Esophagus muscularis mucosa (tissue), 4 donors: ENCODE results near the gene CLIC4. TPM values are rescaled to one million over a fixed set of nuclear protein-coding genes. Genes with fewer than 3 reads are reported as not detected.
"Not testable (repeated sequence)": the region's sequence is repeated elsewhere in the genome, so short reads cannot be mapped to it uniquely, and the experiment has no call there.

ENCODE experiments used
- DNase-seq: peaks from one replicate; pipeline ENCODE4 v3.0.0-alpha.2; 2017; ENCODE audit errors: extremely low spot score
- H3K27ac ChIP-seq, 4 donors: fragments of 200-600 bp; sonication (generic); replicated peaks in 1 of 4; 1 replicate in 3 of 4; 2 replicates in 1 of 4; pipeline ENCODE4 v1.5.1; 2016 to 2019; ENCODE audit warnings: mild to moderate bottlenecking in 1 of 4
- H3K27me3 ChIP-seq, 4 donors: fragments of 200-600 bp; sonication (generic); one replicate each; pipeline versions ENCODE4 v1.5.1 to v1.6.0; 2016 to 2019
- H3K36me3 ChIP-seq, 4 donors: fragments of 200-600 bp; sonication (generic); one replicate each; pipeline ENCODE4 v1.5.1; 2016 to 2019
- H3K4me1 ChIP-seq, 4 donors: fragments of 200-600 bp; sonication (generic); one replicate each; pipeline ENCODE4 v1.5.1; 2016 to 2019
- H3K4me3 ChIP-seq, 4 donors: fragments of 200-600 bp; sonication (generic); 1 replicate in 2 of 4; 2 replicates in 2 of 4; pipeline ENCODE4 v1.5.1; 2016 to 2019; ENCODE audit warnings: mild to moderate bottlenecking in 4 of 4, moderate library complexity in 1 of 4
- H3K9me3 ChIP-seq, 4 donors: fragments of 200-600 bp; sonication (generic); 1 replicate in 3 of 4; 2 replicates in 1 of 4; pipeline ENCODE4 v1.5.1; 2016 to 2019
- EP300 ChIP-seq: sonication (generic); formaldehyde crosslinking; IDR thresholded peaks from one replicate; pipeline ENCODE4 v1.6.1; 2017; ENCODE audit warnings: antibody characterized with exemption
- POLR2A ChIP-seq: fragments of 450-650 bp; IDR thresholded peaks from one replicate; pipeline ENCODE4 v1.6.1; 2017; ENCODE audit warnings: antibody characterized with exemption, moderate library complexity, mild to moderate bottlenecking, low read depth
- POLR2AphosphoS5 ChIP-seq, 2 donors: sonication (generic); formaldehyde crosslinking; IDR thresholded peaks; one replicate each; pipeline ENCODE4 v1.6.1; 2017; ENCODE audit warnings: antibody characterized with exemption in 2 of 2
- WGBS: methylation state at CpG from one replicate; pipeline ENCODE4 v1.1.5; 2018; 5-methylcytosine and 5-hydroxymethylcytosine counted together
- intact Hi-C: fragments of 100-400 bp; cut with DNase I; formaldehyde crosslinking; loops from one replicate; pipeline ENCODE4 v1.15.1; 2023
- total RNA-seq, 4 donors: library from RNA; depleted of rRNA; stranded (reverse); fragments of >200 nt; gene quantifications; one replicate each; pipeline versions ENCODE4 v1.1.0 to v1.2.1, GENCODE V29; 2016
- TF ChIP-seq, protein P1 (sequence below), 3 experiments: fragments of 200-600 bp in 2 of 3; fragments of 450-650 bp in 1 of 3; sonication (generic) in 2 of 3; IDR thresholded peaks; one replicate each; pipeline ENCODE4 v1.5.1; 2017 to 2019; ENCODE audit warnings: antibody characterized with exemption in 3 of 3, mild to moderate bottlenecking in 2 of 3, moderate library complexity in 1 of 3

Gene CLIC4
- total RNA-seq, 4 donors from 2014 or later, result 375 to 606 (median 595) TPM

DNA sequence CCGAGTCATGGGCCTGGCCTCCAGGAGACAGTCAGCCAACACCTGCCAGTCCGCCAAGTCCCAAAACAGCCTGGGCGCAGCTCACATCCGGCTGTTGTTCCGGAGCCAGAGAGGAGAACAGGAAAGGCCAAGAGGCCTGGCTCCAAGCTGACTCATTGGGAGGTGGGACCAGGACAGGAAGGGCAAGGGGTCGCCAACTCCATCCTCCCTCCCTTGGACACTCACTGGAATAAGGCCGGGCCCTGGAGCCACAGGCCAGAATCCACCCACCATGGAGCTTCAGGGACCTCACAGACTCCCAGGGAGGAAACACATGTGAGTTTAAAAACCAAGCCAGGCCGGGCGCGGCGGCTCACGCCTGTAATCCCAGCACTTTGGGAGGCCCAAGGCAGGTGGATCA lies 25.1 kb upstream of the CLIC4 start:
- TF ChIP-seq POLR2AphosphoS5 (IDR thresholded peaks at IDR 0.05) (peak; percentile 75 to 84), POLR2A (no peak)
- WGBS, result 72% methylated on average over 10 of the region's 12 CpGs
- Histone ChIP-seq H3K36me3 (no peaks in the 10 kb centered on the region), H3K27me3 (no peaks in the 10 kb centered on the region), H3K4me1 (peaks cover 36 to 53% (median 42%) of the 10 kb centered on the region in 4 donors), H3K4me3 (no peak overlapping the region), H3K9me3 (no peaks in the 10 kb centered on the region), H3K27ac (peak overlapping the region; percentile 60 to 73 (median 66))
- peak; percentile 96 for DNase-seq
- intact Hi-C loops, result no loop called here

DNA sequence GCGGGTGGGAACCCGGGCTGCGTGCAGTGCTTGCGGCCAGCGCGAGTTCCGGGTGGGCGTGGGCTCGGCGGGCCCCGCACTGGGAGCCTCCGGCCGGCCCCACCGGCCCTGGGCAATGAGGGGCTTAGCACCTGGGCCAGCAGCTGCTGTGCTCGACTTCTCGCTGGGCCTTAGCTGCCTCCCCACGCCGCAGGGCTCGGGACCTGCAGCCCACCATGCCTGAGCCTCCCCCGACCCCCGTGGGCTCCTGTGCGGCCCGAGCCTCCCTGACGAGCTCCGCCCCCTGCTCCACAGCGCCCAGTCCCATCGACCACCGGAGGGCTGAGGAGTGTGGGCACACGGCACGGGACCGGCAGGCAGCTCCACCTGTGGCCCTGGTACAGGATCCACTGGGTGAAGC lies 23.7 kb upstream of the CLIC4 start:
- Histone ChIP-seq H3K27me3 (no peaks in the 10 kb centered on the region), H3K4me3 (no peak overlapping the region), H3K27ac (no peak overlapping the region), H3K9me3 (no peaks in the 10 kb centered on the region), H3K4me1 (peaks cover 45 to 59% (median 50%) of the 10 kb centered on the region in 4 donors), H3K36me3 (no peaks in the 10 kb centered on the region)
- intact Hi-C loops, result no loop called here
- WGBS, result no CpG with 5 or more reads among the region's 31 CpGs
- no peak for DNase-seq
- TF ChIP-seq, protein P1, sequence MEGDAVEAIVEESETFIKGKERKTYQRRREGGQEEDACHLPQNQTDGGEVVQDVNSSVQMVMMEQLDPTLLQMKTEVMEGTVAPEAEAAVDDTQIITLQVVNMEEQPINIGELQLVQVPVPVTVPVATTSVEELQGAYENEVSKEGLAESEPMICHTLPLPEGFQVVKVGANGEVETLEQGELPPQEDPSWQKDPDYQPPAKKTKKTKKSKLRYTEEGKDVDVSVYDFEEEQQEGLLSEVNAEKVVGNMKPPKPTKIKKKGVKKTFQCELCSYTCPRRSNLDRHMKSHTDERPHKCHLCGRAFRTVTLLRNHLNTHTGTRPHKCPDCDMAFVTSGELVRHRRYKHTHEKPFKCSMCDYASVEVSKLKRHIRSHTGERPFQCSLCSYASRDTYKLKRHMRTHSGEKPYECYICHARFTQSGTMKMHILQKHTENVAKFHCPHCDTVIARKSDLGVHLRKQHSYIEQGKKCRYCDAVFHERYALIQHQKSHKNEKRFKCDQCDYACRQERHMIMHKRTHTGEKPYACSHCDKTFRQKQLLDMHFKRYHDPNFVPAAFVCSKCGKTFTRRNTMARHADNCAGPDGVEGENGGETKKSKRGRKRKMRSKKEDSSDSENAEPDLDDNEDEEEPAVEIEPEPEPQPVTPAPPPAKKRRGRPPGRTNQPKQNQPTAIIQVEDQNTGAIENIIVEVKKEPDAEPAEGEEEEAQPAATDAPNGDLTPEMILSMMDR (IDR thresholded peaks at IDR 0.05), result no peak
- TF ChIP-seq EP300 (no peak), POLR2A (no peak), POLR2AphosphoS5 (IDR thresholded peaks at IDR 0.05) (no peak)

DNA sequence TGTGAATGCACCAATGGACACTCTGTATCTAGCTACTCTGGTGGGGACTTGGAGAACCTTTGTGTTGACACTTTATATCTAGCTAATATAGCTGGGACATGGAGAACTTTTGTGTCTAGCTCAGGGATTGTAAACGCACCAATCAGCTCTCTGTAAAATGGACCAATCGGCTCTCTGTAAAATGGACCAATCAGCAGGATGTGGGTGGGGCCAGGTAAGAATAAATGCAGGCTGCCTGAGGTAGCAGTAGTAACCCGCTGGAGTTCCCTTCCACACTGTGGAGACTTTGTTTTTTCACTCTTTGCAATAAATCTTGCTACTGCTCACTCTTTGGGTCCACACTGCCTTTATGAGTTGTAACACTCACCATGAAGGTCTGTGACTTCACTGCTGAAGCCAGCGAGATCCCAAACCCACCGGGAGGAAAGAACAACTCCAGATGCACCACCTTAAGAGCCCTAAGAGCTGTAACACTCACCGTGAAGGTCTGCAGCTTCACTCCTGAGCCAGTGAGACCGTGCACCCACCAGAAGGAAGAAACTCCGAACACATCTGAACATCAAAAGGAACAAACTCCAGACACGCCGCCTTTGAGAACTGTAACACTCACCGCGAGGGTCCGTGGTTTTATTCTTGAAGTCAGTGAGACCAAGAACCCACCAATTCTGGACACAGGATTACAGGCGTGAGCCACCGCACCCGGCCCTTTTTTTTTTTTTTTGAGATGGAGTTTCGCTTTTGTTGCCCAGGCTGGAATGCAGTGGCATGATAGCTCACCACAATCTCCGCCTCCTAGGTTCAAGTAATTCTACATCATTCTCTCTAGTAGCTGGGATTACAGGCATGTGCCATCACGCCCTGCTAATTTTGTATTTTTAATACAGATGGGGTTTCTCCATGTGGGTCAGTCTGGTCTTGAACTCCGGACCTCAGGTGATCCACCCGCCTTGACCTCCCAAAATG lies 22.9 kb upstream of the CLIC4 start:
- H3K9me3 ChIP-seq, H3K4me3 ChIP-seq, H3K36me3 ChIP-seq, DNase-seq, H3K27ac ChIP-seq, intact Hi-C loops, H3K27me3 ChIP-seq: not testable (repeated sequence)
- H3K4me1 ChIP-seq, result peaks cover 52 to 67% (median 58%) of the 10 kb centered on the region in 4 donors
- 79% methylated on average over 20 of the region's 21 CpGs for WGBS

DNA sequence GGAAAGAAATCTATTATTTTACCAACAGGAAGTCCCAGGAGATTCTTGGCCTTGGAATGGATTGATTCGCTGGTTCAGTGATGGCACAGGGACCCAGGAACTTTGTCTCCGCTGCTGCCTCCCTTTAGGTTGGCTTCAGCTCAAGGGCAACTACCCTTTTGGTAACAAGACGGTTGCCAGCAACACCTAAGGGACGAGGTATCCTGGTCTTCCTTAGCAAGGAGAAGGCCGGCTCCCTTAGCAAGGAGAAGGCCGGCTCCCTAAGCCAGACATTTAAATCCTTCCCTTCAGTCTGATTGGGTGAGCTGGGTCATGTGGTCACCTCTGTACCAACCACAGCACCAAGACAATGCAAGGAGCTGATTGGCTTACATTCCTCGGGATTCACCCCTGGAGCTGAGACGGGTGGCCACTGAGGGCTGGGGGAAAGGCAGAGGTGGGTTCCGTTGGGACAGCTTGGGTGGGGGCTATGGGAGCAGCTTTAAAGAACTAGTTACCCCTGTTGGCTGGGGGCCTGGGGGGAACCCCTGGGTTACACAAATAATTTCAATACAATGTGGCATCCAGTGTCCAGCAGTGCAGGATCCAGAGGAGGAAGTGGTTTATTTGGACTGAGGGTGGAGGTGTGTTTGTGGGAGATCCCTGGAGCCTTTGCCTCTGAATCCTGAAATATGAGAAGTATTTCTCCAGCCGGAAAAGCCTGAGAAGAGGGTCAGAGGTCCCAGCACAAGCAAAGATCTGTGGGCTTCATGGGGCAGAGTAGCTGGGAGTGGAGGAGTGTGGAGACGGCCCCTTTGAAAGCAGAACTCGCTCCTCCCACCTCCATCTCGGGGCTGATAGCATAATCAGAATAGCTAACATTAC lies 20.7 kb upstream of the CLIC4 start:
- Histone ChIP-seq H3K27me3 (no peaks in the 10 kb centered on the region), H3K4me3 (no peak overlapping the region), H3K9me3 (no peaks in the 10 kb centered on the region), H3K4me1 (peaks cover 43 to 56% (median 44%) of the 10 kb centered on the region in 4 donors), H3K27ac (peak overlapping the region; percentile 15 to 57 (median 43)), H3K36me3 (no peaks in the 10 kb centered on the region)
- 88% methylated on average over 9 of the region's 13 CpGs for WGBS
- intact Hi-C loops, result no loop called here
- DNase-seq, result no peak
- TF ChIP-seq, protein P1 (IDR thresholded peaks at IDR 0.05), result no peak
- TF ChIP-seq POLR2A (no peak), EP300 (no peak), POLR2AphosphoS5 (IDR thresholded peaks at IDR 0.05) (no peak)

DNA sequence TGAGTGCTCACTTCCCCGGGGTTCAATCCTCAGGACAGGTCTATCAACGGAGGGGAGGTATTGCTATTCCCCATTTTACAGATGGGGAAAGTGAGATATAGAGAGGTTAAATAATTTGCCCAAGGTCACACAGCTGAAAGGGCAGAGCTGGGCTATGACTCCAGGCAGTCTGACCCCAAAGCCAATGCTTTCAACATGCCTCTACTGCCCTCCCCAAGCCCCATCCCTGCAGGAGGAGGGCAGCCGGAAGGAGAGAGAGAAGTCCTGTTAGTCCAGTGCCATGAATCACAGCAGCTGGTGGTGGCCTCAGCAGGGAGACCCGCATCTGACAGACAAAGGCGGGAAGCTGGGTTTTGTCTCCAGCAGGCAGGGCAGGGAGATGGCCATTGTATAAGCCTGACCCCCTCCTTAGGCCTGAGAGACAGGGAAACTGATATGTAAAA lies 20.0 kb upstream of the CLIC4 start:
- Histone ChIP-seq H3K36me3 (no peaks in the 10 kb centered on the region), H3K4me3 (no peak overlapping the region), H3K27me3 (no peaks in the 10 kb centered on the region), H3K27ac (peak overlapping the region; percentile 1 to 57 (median 32)), H3K9me3 (no peaks in the 10 kb centered on the region), H3K4me1 (peaks cover 37 to 51% (median 40%) of the 10 kb centered on the region in 4 donors)
- TF ChIP-seq EP300 (no peak), POLR2AphosphoS5 (IDR thresholded peaks at IDR 0.05) (no peak), POLR2A (no peak)
- TF ChIP-seq, protein P1 (IDR thresholded peaks at IDR 0.05), result no peak
- WGBS, result 66% methylated on average over 4 of the region's 5 CpGs
- intact Hi-C loops, result no loop called here
- DNase-seq, result no peak
